Erythroblast (primary cell): ENCODE data around the gene PCIF1.

Experiments used
- GATA1 ChIP-seq: IDR thresholded peaks from 2 replicates; pipeline ENCODE4 v1.6.1; 2011; ENCODE audit warnings: low read depth, mild to moderate bottlenecking, control low read depth, low read length, moderate library complexity
- POLR2A ChIP-seq: IDR thresholded peaks from 2 replicates; pipeline ENCODE4 v1.6.1; 2011; ENCODE audit warnings: mild to moderate bottlenecking, low read length

DNA sequence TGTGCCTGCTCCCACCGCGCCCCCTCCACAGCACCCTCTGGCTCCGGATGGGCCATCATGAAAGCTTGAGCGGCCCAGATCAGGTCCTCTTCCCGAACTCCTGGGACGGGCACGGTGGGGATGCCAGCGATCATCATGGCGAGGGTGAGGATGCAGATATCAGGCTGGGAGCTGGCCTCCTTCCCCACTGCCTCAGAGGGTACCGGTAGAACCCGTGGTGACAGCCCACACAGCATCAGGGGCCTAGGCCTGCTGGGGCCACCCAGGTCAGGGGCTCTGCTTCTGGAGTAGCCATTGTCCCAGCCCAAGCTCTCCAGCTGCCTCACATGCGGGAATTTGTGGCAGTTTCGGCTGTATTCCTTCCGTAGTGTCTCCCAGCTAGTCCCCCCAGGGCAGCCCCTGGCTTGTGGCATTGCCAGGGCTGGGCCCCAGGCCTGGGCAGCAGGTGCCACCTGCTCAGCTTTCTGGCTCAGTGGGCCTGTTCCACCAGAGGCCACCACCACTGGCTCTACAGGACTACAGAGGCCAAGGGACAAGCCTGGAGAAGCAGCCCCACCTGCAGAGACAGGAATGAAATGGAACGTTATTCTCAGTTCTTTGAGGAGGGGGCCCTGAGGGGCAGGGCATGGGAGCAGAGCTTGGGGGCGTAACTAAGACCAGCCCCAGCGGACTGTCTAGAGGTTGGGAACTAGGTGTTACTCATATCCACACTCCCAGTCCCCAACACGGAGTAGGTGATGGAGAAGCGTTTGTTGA, 47.7 kb upstream of the PCIF1 start:
- TF ChIP-seq POLR2A (no peak), GATA1 (no peak)
